ENCODE results near the gene EFNB2.

The EFNB2 gene

GRCh38 chr13:106500445-106500844 lies 35.0 kb downstream of the EFNB2 start:
- H3K4me3 ChIP-seq (replicated peaks; ENCODE audit: insufficient read depth, low read length), result no peak overlapping the region

GRCh38 chr13:106499896-106500295 lies 35.6 kb downstream of the EFNB2 start:
- TF ChIP-seq CTCF (IDR thresholded peaks at IDR 0.05; ENCODE audit: insufficient read depth, low read length) (no peak), POLR2AphosphoS5 (IDR thresholded peaks at IDR 0.05; ENCODE audit: low read depth) (peak; percentile 49; the same call in 1 of the 2 replicates), SPI1 (IDR thresholded peaks at IDR 0.05; ENCODE audit: borderline replicate concordance, low read depth) (peak; percentile 43; the same call in 1 of the 2 replicates), REST (IDR thresholded peaks at IDR 0.05; ENCODE audit: insufficient replicate concordance, low read depth) (no peak)
- Histone ChIP-seq H3K4me3 (replicated peaks; ENCODE audit: insufficient read depth, low read length) (no peak overlapping the region), H3K27me3 (ENCODE audit: insufficient read depth, poor library complexity, severe bottlenecking) (no peaks in the 10 kb centered on the region), H3K27ac (replicated peaks) (peak overlapping the region; percentile 69)
- DNase-seq (ENCODE audit: low read depth in 1 of 2, low spot score in 1 of 2), result peak; percentile 46 to 87

More at GRCh38 chr13:106500445-106500844, 35.0 kb downstream of the EFNB2 start:
- Histone ChIP-seq H3K27ac (replicated peaks) (peak overlapping the region; percentile 69), H3K27me3 (ENCODE audit: insufficient read depth, poor library complexity, severe bottlenecking) (no peaks in the 10 kb centered on the region)
- peak in 1 of 2 experiments; percentile 18 for DNase-seq (ENCODE audit: low read depth in 1 of 2, low spot score in 1 of 2)
- no peak for TF ChIP-seq CTCF (IDR thresholded peaks at IDR 0.05; ENCODE audit: insufficient read depth, low read length)
- TF ChIP-seq REST (IDR thresholded peaks at IDR 0.05; ENCODE audit: insufficient replicate concordance, low read depth), result no peak
- TF ChIP-seq GABPA (IDR thresholded peaks at IDR 0.05; ENCODE audit: low read depth), result no peak
- no peak for TF ChIP-seq POLR2AphosphoS5 (IDR thresholded peaks at IDR 0.05; ENCODE audit: low read depth)
- no peak for TF ChIP-seq SPI1 (IDR thresholded peaks at IDR 0.05; ENCODE audit: borderline replicate concordance, low read depth)

- Histone ChIP-seq H3K4me3 (replicated peaks; ENCODE audit: insufficient read depth, low read length) (no peak overlapping the region), H3K27ac (replicated peaks) (peak overlapping the region; percentile 69), H3K27me3 (ENCODE audit: insufficient read depth, poor library complexity, severe bottlenecking) (no peaks in the 10 kb centered on the region)
- TF ChIP-seq REST (IDR thresholded peaks at IDR 0.05; ENCODE audit: insufficient replicate concordance, low read depth), result no peak
- TF ChIP-seq GABPA (IDR thresholded peaks at IDR 0.05; ENCODE audit: low read depth), result no peak
- no peak for TF ChIP-seq SPI1 (IDR thresholded peaks at IDR 0.05; ENCODE audit: borderline replicate concordance, low read depth)
- no peak for TF ChIP-seq CTCF (IDR thresholded peaks at IDR 0.05; ENCODE audit: insufficient read depth, low read length)
- no peak for DNase-seq (ENCODE audit: low read depth in 1 of 2, low spot score in 1 of 2)
Measured at GRCh38 chr13:106499113-106499512, 36.3 kb downstream of the EFNB2 start.

Measured in HL-60 (cell line).